Measurements from ENCODE around the gene MACF1.
A peak's percentile ranks its signal among the peaks of the same experiment; 100 is the strongest.

The MACF1 gene

DNA sequence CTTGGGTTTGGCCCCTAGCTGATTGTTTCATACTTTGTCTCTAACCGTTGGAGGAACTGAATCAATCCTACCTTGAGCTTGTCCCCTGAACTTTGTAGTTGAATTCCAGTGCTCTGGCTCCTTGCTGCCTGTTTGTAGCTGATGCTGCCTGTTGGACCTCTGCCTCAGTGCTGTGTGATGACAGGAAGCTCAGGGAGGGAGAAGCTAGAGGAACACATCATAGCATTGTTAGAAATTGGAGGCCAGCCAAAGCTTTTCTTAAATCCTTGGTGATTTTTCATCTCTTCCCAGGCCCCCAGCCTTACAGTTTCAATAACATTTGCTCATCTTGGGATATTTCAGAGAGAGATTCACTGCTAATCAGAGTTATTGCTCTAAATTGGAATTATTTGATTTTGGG, 34.0 kb downstream of the MACF1 start:
- Histone ChIP-seq H3K9me3 (ENCODE audit: control extremely low read depth in 1 of 5, control insufficient read depth in 4 of 5, insufficient read depth in 2 of 5, low read depth in 1 of 5, low read length in 4 of 5) (no peaks in the 10 kb centered on the region), H3K36me3 (ENCODE audit: control insufficient read depth in 4 of 4, insufficient read depth in 4 of 4, low read length in 3 of 4) (peaks cover 10 to 48% (median 24%) of the 10 kb centered on the region in 4 experiments), H3K4me3 (ENCODE audit: control insufficient read depth in 1 of 7, extremely low read depth in 1 of 7, insufficient read depth in 4 of 7, low read depth in 2 of 7, low read length in 6 of 7) (no peak overlapping the region), H3K4me1 (ENCODE audit: control extremely low read depth in 1 of 4, control insufficient read depth in 4 of 4, insufficient read depth in 4 of 4, low read length in 3 of 4) (peaks cover 0 to 8% (median 6%) of the 10 kb centered on the region in 4 experiments), H3K27me3 (replicated peaks in 2 of 5; ENCODE audit: control insufficient read depth in 4 of 5, insufficient read depth in 5 of 5, low read length in 4 of 5) (no peaks in the 10 kb centered on the region), H3K27ac (ENCODE audit: insufficient read depth in 1 of 2, low read depth in 1 of 2, low read length in 2 of 2, poor library complexity in 1 of 2, severe bottlenecking in 2 of 2) (peak overlapping the region; percentile 17 to 37)
- CTCF ChIA-PET = interaction anchor here (0.6 to 4.0 kb wide), 11 partner anchors 11 to 62 kb away, joined by 3 to 18 read pairs (median 5); partner anchors contain the start of gene MACF1
- 63% methylated on average over 1 of the region's 1 CpG for WGBS (ENCODE audit: insufficient coverage)
- no peak for DNase-seq
- POLR2A ChIA-PET = interaction anchor here (1.0 to 1.3 kb wide), 2 partner anchors 23 to 34 kb away, joined by 4 to 5 read pairs; partner anchors contain the start of gene MACF1

DNA sequence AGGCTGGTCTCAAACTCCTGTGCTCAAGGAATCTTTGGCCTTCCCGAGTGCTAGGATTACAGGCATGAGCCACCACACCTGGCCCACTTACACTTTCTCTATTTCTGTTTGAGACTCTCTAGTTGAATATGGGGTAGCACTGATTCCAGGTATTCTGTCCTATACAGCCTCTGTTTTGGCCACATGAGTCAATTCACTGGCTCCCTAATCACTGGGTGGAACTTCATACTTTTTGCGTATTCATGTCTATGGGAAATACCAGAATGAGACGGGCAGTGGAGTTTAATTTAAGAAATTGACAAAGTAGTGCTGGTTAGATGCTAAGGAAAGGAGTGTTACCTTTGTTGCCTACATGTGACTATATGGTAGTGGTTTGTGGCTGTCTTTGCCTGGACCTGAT, 35.5 kb downstream of the MACF1 start:
- no peaks in the 10 kb centered on the region for H3K27me3 ChIP-seq (replicated peaks in 2 of 5; ENCODE audit: control insufficient read depth in 4 of 5, insufficient read depth in 5 of 5, low read length in 4 of 5)

DNA sequence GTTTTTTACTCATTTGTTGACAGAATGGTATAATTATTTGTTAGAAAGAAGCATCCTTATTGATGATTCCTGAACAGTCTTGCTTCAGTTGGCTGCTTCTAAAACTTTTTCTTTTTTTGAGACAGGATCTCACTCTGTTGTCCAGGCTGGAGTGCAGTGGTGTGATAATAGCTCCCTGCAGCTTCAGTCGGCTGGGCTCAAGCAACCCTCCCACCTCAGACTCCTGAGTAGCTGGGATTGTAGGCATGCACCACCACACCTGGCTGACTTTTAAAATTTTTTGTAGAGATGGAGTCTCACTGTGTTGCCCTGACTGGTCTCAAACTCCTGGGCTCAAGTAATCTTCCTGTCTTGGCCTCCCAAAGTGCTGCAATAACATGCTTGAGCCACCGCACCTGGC, 38.8 kb downstream of the MACF1 start:
- H3K27ac ChIP-seq (ENCODE audit: insufficient read depth in 1 of 2, low read depth in 1 of 2, low read length in 2 of 2, poor library complexity in 1 of 2, severe bottlenecking in 2 of 2) = no peak overlapping the region
- no peaks in the 10 kb centered on the region for H3K27me3 ChIP-seq (replicated peaks in 2 of 5; ENCODE audit: control insufficient read depth in 4 of 5, insufficient read depth in 5 of 5, low read length in 4 of 5)
- H3K4me3 ChIP-seq (ENCODE audit: control insufficient read depth in 1 of 7, extremely low read depth in 1 of 7, insufficient read depth in 4 of 7, low read depth in 2 of 7, low read length in 6 of 7) = no peak overlapping the region
- CTCF ChIA-PET = no interaction called here
- no peaks in the 10 kb centered on the region for H3K9me3 ChIP-seq (ENCODE audit: control extremely low read depth in 1 of 5, control insufficient read depth in 4 of 5, insufficient read depth in 2 of 5, low read depth in 1 of 5, low read length in 4 of 5)
- no peak for DNase-seq
- 100% methylated on average over 2 of the region's 2 CpGs for WGBS (ENCODE audit: insufficient coverage)
- peaks cover 0 to 3% (median 2%) of the 10 kb centered on the region in 4 experiments for H3K4me1 ChIP-seq (ENCODE audit: control extremely low read depth in 1 of 4, control insufficient read depth in 4 of 4, insufficient read depth in 4 of 4, low read length in 3 of 4)
- POLR2A ChIA-PET = no interaction called here
- H3K36me3 ChIP-seq (ENCODE audit: control insufficient read depth in 4 of 4, insufficient read depth in 4 of 4, low read length in 3 of 4) = peaks cover 0 to 36% (median 10%) of the 10 kb centered on the region in 4 experiments

More for the DNA sequence above, 35.5 kb downstream of the MACF1 start:
- POLR2A ChIA-PET = no interaction called here
- Histone ChIP-seq H3K4me1 (ENCODE audit: control extremely low read depth in 1 of 4, control insufficient read depth in 4 of 4, insufficient read depth in 4 of 4, low read length in 3 of 4) (peaks cover 0 to 8% (median 6%) of the 10 kb centered on the region in 4 experiments), H3K9me3 (ENCODE audit: control extremely low read depth in 1 of 5, control insufficient read depth in 4 of 5, insufficient read depth in 2 of 5, low read depth in 1 of 5, low read length in 4 of 5) (no peaks in the 10 kb centered on the region), H3K36me3 (ENCODE audit: control insufficient read depth in 4 of 4, insufficient read depth in 4 of 4, low read length in 3 of 4) (peaks cover 9 to 50% (median 23%) of the 10 kb centered on the region in 4 experiments), H3K4me3 (ENCODE audit: control insufficient read depth in 1 of 7, extremely low read depth in 1 of 7, insufficient read depth in 4 of 7, low read depth in 2 of 7, low read length in 6 of 7) (no peak overlapping the region), H3K27ac (ENCODE audit: insufficient read depth in 1 of 2, low read depth in 1 of 2, low read length in 2 of 2, poor library complexity in 1 of 2, severe bottlenecking in 2 of 2) (peak overlapping the region in 1 of 2 experiments; percentile 63)
- 93% methylated on average over 3 of the region's 3 CpGs for WGBS (ENCODE audit: insufficient coverage)
- CTCF ChIA-PET = interaction anchor here (1.4 to 2.6 kb wide), 3 partner anchors 17 to 20 kb away, joined by 3 to 12 read pairs (median 7); no protein-coding TSS in a partner anchor
- DNase-seq = no peak

DNA sequence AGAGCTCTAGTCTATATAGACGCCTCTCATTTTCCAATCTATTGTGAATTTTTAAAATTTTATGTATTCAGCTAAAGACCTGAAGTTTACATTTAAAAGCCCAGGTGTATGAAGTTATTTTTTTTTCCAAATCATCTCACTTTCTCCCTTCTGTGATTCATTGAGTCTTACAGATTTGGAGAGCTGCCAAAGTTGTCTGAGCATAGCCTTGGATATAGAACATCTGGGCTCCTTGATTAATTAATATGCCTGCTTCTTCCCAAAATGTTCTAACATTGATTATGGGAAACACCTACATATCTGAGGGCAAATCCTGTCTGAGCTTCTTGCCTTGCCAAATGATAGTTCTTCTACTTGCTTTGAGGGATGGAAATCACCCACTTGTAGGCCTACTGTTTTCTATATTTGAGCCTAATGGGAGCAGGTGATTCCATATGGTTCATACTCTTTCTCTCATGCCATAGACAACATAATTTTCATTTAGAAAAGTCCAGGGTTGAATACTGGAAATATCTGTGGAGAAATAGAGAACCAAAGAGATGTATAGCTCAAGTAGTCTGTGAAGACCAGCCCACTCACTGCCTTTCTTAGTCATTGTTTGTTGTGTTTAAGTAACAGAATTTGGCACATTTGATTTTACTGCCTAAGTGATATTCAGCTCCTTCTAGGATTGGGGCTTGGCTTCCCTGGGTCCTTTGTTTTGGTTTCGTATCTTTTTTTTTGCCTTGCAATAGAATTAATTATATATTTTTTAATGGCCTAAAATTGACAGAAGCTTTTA, 46.2 kb downstream of the MACF1 start:
- no CpG with 5 or more reads among the region's 2 CpGs for WGBS (ENCODE audit: insufficient coverage)
- Histone ChIP-seq H3K27me3 (replicated peaks in 2 of 5; ENCODE audit: control insufficient read depth in 4 of 5, insufficient read depth in 5 of 5, low read length in 4 of 5) (no peaks in the 10 kb centered on the region), H3K4me3 (ENCODE audit: control insufficient read depth in 1 of 7, extremely low read depth in 1 of 7, insufficient read depth in 4 of 7, low read depth in 2 of 7, low read length in 6 of 7) (no peak overlapping the region), H3K27ac (ENCODE audit: insufficient read depth in 1 of 2, low read depth in 1 of 2, low read length in 2 of 2, poor library complexity in 1 of 2, severe bottlenecking in 2 of 2) (no peak overlapping the region), H3K4me1 (ENCODE audit: control extremely low read depth in 1 of 4, control insufficient read depth in 4 of 4, insufficient read depth in 4 of 4, low read length in 3 of 4) (peaks cover 0 to 3% (median under 1%) of the 10 kb centered on the region in 4 experiments), H3K36me3 (ENCODE audit: control insufficient read depth in 4 of 4, insufficient read depth in 4 of 4, low read length in 3 of 4) (peaks cover 13 to 69% (median 35%) of the 10 kb centered on the region in 4 experiments), H3K9me3 (ENCODE audit: control extremely low read depth in 1 of 5, control insufficient read depth in 4 of 5, insufficient read depth in 2 of 5, low read depth in 1 of 5, low read length in 4 of 5) (no peaks in the 10 kb centered on the region)
- POLR2A ChIA-PET = no interaction called here
- CTCF ChIA-PET = interaction anchor here (0.5 to 5.3 kb wide), 8 partner anchors 8 to 111 kb away, joined by 3 to 32 read pairs (median 4); partner anchors contain the start of gene MACF1
- no peak for DNase-seq

DNA sequence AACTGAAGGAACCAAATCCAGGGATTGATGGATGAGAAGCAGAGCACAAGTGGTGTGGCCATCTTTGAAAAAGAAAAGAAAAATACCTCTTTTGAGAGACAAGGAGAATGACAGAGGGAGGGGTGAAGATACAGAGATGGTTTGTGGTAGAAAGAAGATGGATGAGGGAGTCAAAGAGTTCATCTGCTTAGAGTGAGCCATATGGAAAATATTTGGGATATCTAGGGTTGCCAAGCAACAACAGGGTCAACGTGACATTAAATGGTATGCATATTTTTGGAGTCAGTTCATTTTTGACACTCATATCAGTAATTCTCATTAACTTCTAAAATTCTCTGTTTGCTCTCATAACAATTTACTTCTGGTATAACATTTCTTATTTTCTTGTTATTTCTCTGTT, 50.7 kb downstream of the MACF1 start:
- peaks cover 26 to 85% (median 56%) of the 10 kb centered on the region in 4 experiments for H3K36me3 ChIP-seq (ENCODE audit: control insufficient read depth in 4 of 4, insufficient read depth in 4 of 4, low read length in 3 of 4)
- POLR2A ChIA-PET = no interaction called here
- no peaks in the 10 kb centered on the region for H3K9me3 ChIP-seq (ENCODE audit: control extremely low read depth in 1 of 5, control insufficient read depth in 4 of 5, insufficient read depth in 2 of 5, low read depth in 1 of 5, low read length in 4 of 5)
- H3K4me1 ChIP-seq (ENCODE audit: control extremely low read depth in 1 of 4, control insufficient read depth in 4 of 4, insufficient read depth in 4 of 4, low read length in 3 of 4) = peaks cover 0 to 8% (median 1%) of the 10 kb centered on the region in 4 experiments
- H3K27ac ChIP-seq (ENCODE audit: insufficient read depth in 1 of 2, low read depth in 1 of 2, low read length in 2 of 2, poor library complexity in 1 of 2, severe bottlenecking in 2 of 2) = peak overlapping the region; percentile 10 to 63
- H3K27me3 ChIP-seq (replicated peaks in 2 of 5; ENCODE audit: control insufficient read depth in 4 of 5, insufficient read depth in 5 of 5, low read length in 4 of 5) = no peaks in the 10 kb centered on the region
- DNase-seq = no peak
- CTCF ChIA-PET = interaction anchor here (1.4 to 11.7 kb wide), 5 partner anchors 40 to 157 kb away, joined by 3 to 251 read pairs (median 43); partner anchors contain the start of gene MACF1
- no CpG with 5 or more reads among the region's 1 CpG for WGBS (ENCODE audit: insufficient coverage)
- H3K4me3 ChIP-seq (ENCODE audit: control insufficient read depth in 1 of 7, extremely low read depth in 1 of 7, insufficient read depth in 4 of 7, low read depth in 2 of 7, low read length in 6 of 7) = no peak overlapping the region

DNA sequence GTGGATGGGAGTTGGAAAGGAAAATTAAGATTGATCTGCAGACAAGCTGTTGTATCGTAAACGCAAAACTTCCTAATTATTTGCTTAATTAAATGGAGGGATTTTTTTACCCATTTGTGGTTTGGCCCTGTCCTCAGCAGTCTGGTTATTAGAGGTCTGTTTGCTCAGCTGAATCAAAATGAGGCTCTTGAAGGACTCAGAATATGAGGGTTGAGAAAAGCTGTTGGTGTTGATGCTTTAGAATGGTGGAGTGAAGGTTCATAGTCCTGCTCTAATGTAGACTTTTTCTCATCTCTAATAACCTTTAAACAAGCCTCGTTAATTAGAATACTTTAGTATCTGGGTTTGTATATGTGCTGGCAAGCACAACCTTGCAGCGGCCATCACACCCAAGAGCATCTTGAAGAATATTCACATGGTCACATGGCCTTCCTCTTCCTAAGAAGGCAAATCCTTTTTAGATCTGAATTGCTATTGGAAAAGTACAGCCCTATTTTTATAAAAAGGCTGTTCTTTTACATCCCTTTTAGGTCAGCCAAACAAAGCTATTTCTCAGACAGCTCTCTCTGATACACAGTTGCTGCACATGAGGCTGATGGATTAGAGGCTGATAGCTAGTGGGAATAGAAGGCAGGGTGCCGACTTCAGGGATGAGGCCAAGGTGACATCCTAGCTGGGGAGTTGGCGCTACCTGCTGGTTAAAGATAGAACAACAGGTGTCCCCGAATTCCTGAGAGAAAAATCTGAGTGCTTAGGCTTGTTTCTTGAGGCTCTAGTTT, 53.8 kb downstream of the MACF1 start:
- peaks cover 19 to 69% (median 46%) of the 10 kb centered on the region in 4 experiments for H3K36me3 ChIP-seq (ENCODE audit: control insufficient read depth in 4 of 4, insufficient read depth in 4 of 4, low read length in 3 of 4)
- CTCF ChIA-PET = interaction anchor here (0.6 to 11.7 kb wide), 39 partner anchors 8 to 212 kb away, joined by 3 to 251 read pairs (median 5); partner anchors contain the start of gene MACF1
- H3K4me3 ChIP-seq (ENCODE audit: control insufficient read depth in 1 of 7, extremely low read depth in 1 of 7, insufficient read depth in 4 of 7, low read depth in 2 of 7, low read length in 6 of 7) = no peak overlapping the region
- no peaks in the 10 kb centered on the region for H3K9me3 ChIP-seq (ENCODE audit: control extremely low read depth in 1 of 5, control insufficient read depth in 4 of 5, insufficient read depth in 2 of 5, low read depth in 1 of 5, low read length in 4 of 5)
- WGBS (ENCODE audit: insufficient coverage) = 46% methylated on average over 5 of the region's 7 CpGs
- no peaks in the 10 kb centered on the region for H3K27me3 ChIP-seq (replicated peaks in 2 of 5; ENCODE audit: control insufficient read depth in 4 of 5, insufficient read depth in 5 of 5, low read length in 4 of 5)
- DNase-seq = peak; percentile 62 to 71 (median 65)
- peaks cover 3 to 17% (median 10%) of the 10 kb centered on the region in 4 experiments for H3K4me1 ChIP-seq (ENCODE audit: control extremely low read depth in 1 of 4, control insufficient read depth in 4 of 4, insufficient read depth in 4 of 4, low read length in 3 of 4)
- peak overlapping the region in 1 of 2 experiments; percentile 33 for H3K27ac ChIP-seq (ENCODE audit: insufficient read depth in 1 of 2, low read depth in 1 of 2, low read length in 2 of 2, poor library complexity in 1 of 2, severe bottlenecking in 2 of 2)
- POLR2A ChIA-PET = interaction anchor here (0.9 to 1.6 kb wide), 4 partner anchors 54 to 160 kb away, joined by 3 to 8 read pairs (median 4); partner anchors contain the start of gene MACF1
